Fibroblast of lung (primary cell): ENCODE measurements around the gene SLC17A5. TPM values are rescaled to one million over a fixed set of nuclear protein-coding genes. Genes with fewer than 3 reads are reported as not detected.

Source experiments
- DNase-seq, 2 donors: peaks; one replicate each; pipeline versions ENCODE4 v3.0.0 to v3.0.0-alpha.2; 2010; ENCODE audit warnings: low read depth in 2 of 2
- H2AFZ ChIP-seq: 2 replicates; pipeline ENCODE4 v1.5.1; 2012; ENCODE audit warnings: low read length, control low read depth, inconsistent platforms
- H3K27ac ChIP-seq: 2 replicates; pipeline ENCODE4 v1.5.1; 2011; ENCODE audit warnings: low read length, control low read depth; ENCODE audit not compliant: insufficient read depth
- H3K27me3 ChIP-seq: 2 replicates; pipeline ENCODE4 v1.5.1; 2011; ENCODE audit warnings: mild to moderate bottlenecking, low read length; ENCODE audit not compliant: control insufficient read depth, insufficient read depth
- H3K36me3 ChIP-seq: 2 replicates; pipeline ENCODE4 v1.5.1; 2011; ENCODE audit warnings: low read length; ENCODE audit not compliant: control insufficient read depth, insufficient read depth
- H3K4me1 ChIP-seq: 2 replicates; pipeline ENCODE4 v1.5.1; 2011; ENCODE audit warnings: low read length; ENCODE audit not compliant: control insufficient read depth, insufficient read depth; ENCODE audit errors: extremely low read depth
- H3K4me2 ChIP-seq: 2 replicates; pipeline ENCODE4 v1.5.1; 2011; ENCODE audit warnings: low read length, control low read depth; ENCODE audit not compliant: insufficient read depth; ENCODE audit errors: extremely low read depth
- H3K4me3 ChIP-seq, 4 experiments: fragments of 200-600 bp in 1 of 4; sonication (generic) in 1 of 4; replicated peaks in 1 of 4; 2 replicates each; pipeline ENCODE4 v1.5.1; 2011 to 2016; ENCODE audit warnings: low read length in 4 of 4, low read depth in 3 of 4, mild to moderate bottlenecking in 3 of 4, control low read depth in 2 of 4, inconsistent platforms in 1 of 4, mixed read lengths in 1 of 4; ENCODE audit not compliant: insufficient read depth in 1 of 4; ENCODE audit errors: control extremely low read depth in 1 of 4
- H3K79me2 ChIP-seq: 2 replicates; pipeline ENCODE4 v1.5.1; 2012; ENCODE audit warnings: mild to moderate bottlenecking, low read length, inconsistent platforms; ENCODE audit not compliant: control insufficient read depth, insufficient read depth
- H3K9ac ChIP-seq: 2 replicates; pipeline ENCODE4 v1.5.1; 2011; ENCODE audit warnings: mild to moderate bottlenecking, low read length, control low read depth; ENCODE audit not compliant: insufficient read depth
- H3K9me3 ChIP-seq: 2 replicates; pipeline ENCODE4 v1.5.1; 2012; ENCODE audit warnings: low read depth, low read length; ENCODE audit not compliant: control insufficient read depth, insufficient read depth
- H4K20me1 ChIP-seq: 2 replicates; pipeline ENCODE4 v1.5.1; 2011; ENCODE audit warnings: low read length; ENCODE audit not compliant: control insufficient read depth, insufficient read depth; ENCODE audit errors: extremely low read depth
- EZH2 ChIP-seq: IDR thresholded peaks from 2 replicates; pipeline ENCODE4 v1.5.1; 2012; ENCODE audit warnings: low read length, control low read depth, mild to moderate bottlenecking; ENCODE audit errors: missing control alignments
- polyA plus RNA-seq, 2 donors: library from polyadenylated mRNA; depleted of rRNA in 1 of 2; stranded (reverse) in 1 of 2; unstranded in 1 of 2; fragments of >200 nt; gene quantifications; 2 replicates each; pipeline ENCODE4 v1.2.1, GENCODE V29; 2011 to 2012; ENCODE audit warnings: missing spikeins in 1 of 2
- total RNA-seq: library from RNA; depleted of rRNA; stranded (reverse); fragments of >200 nt; gene quantifications from 2 replicates; pipeline ENCODE4 v1.2.1, GENCODE V29; 2014
- TF ChIP-seq, protein P1 (sequence below), 2 donors: IDR thresholded peaks in 1 of 2; conservative IDR thresholded peaks in 1 of 2; 1 replicate in 1 of 2; 2 replicates in 1 of 2; pipeline ENCODE4 v1.5.1; 2011 to 2012; ENCODE audit warnings: low read length in 2 of 2, control low read depth in 1 of 2, inconsistent platforms in 1 of 2, low read depth in 1 of 2, mild to moderate bottlenecking in 1 of 2

Gene SLC17A5
- total and polyA plus RNA-seq, 2 donors (not counting 1 experiment from before 2014, with no cell fraction given) = 39.3 to 56.8 TPM

DNA sequence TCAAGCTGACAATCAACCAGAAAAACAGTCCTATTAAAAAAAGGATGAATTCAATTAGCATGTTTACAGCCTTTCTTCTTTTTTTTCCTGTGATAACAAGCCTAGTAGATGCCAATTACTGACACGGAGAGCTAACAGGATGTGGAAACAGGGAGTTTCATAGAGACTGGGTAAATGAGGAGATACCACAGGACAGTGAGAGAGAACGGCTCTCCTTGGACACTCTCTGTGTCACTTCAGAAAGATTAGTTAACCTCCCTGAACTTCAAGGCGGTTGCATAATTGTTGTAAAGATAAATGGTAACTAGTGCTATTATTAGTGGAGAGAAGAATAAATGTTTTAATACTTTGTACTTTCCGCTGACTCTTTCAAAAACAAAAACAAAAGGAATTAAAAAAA, 14.8 kb downstream of the SLC17A5 start:
- no peak overlapping the region for H3K27ac ChIP-seq
- DNase-seq = no peak
- TF ChIP-seq, protein P1, sequence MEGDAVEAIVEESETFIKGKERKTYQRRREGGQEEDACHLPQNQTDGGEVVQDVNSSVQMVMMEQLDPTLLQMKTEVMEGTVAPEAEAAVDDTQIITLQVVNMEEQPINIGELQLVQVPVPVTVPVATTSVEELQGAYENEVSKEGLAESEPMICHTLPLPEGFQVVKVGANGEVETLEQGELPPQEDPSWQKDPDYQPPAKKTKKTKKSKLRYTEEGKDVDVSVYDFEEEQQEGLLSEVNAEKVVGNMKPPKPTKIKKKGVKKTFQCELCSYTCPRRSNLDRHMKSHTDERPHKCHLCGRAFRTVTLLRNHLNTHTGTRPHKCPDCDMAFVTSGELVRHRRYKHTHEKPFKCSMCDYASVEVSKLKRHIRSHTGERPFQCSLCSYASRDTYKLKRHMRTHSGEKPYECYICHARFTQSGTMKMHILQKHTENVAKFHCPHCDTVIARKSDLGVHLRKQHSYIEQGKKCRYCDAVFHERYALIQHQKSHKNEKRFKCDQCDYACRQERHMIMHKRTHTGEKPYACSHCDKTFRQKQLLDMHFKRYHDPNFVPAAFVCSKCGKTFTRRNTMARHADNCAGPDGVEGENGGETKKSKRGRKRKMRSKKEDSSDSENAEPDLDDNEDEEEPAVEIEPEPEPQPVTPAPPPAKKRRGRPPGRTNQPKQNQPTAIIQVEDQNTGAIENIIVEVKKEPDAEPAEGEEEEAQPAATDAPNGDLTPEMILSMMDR (conservative IDR thresholded peaks at IDR 0.05 in 1 of 2, IDR thresholded peaks at IDR 0.05 in 1 of 2; ENCODE audit: low read depth in 1 of 2, low read length in 2 of 2) = no peak
- no peak for TF ChIP-seq EZH2
- no peaks in the 10 kb centered on the region for H3K4me1 ChIP-seq
- no peaks in the 10 kb centered on the region for H4K20me1 ChIP-seq
- H2AFZ ChIP-seq = no peak overlapping the region
- no peak overlapping the region for H3K9ac ChIP-seq
- H3K4me2 ChIP-seq = no peak overlapping the region
- H3K36me3 ChIP-seq = peaks cover 1% of the 10 kb centered on the region
- H3K27me3 ChIP-seq = no peaks in the 10 kb centered on the region
- no peaks in the 10 kb centered on the region for H3K79me2 ChIP-seq
- H3K9me3 ChIP-seq = no peaks in the 10 kb centered on the region
- no peak overlapping the region for H3K4me3 ChIP-seq

DNA sequence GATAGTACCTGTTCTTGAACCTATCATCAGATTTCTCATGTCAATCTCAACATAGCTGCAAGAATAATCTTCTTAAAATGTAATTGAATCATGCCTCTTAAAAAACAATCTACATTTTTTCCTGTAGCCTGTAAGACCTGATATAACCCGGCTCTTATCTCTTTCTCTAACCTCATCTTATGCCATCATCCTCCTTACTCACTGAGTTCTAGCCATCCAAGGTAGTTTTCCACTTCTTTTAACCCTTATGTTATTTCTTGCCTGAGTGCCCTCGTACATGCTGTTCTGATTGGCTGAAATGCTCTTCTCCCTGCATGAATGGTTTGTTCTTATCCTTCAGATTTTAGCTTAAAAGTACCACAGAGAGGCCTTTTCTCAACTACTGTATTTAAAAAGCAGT, 16.4 kb downstream of the SLC17A5 start:
- Histone ChIP-seq H2AFZ (no peak overlapping the region), H3K4me2 (no peak overlapping the region), H3K4me3 (no peak overlapping the region), H4K20me1 (no peaks in the 10 kb centered on the region), H3K4me1 (no peaks in the 10 kb centered on the region), H3K27ac (no peak overlapping the region), H3K27me3 (no peaks in the 10 kb centered on the region), H3K9ac (no peak overlapping the region), H3K9me3 (no peaks in the 10 kb centered on the region), H3K36me3 (peaks cover 1% of the 10 kb centered on the region), H3K79me2 (no peaks in the 10 kb centered on the region)
- DNase-seq = no peak
- TF ChIP-seq, protein P1 (conservative IDR thresholded peaks at IDR 0.05 in 1 of 2, IDR thresholded peaks at IDR 0.05 in 1 of 2; ENCODE audit: low read depth in 1 of 2, low read length in 2 of 2) = no peak

DNA sequence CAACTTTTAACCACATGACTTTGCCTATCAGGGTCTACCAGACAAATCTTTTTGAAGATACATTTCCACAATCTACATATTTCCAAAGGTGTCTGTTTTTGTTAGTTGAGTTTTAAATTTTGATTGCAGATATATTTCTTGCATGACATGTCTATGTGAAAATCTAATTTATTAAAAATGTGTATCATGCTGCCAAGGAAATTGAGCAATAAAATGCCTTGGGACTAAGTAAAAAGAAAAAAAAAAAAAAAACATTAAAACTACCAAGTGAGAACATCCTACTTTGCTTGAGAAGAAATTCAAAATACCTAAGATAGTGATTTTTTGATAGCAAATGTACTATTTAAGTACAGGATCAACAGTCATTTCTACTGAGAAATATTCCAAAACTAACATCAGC, 17.7 kb downstream of the SLC17A5 start:
- no peaks in the 10 kb centered on the region for H3K79me2 ChIP-seq
- no peak for DNase-seq

More for the DNA sequence above, 17.7 kb downstream of the SLC17A5 start:
- Histone ChIP-seq H3K9me3 (no peaks in the 10 kb centered on the region), H3K9ac (no peak overlapping the region), H3K27me3 (no peaks in the 10 kb centered on the region), H4K20me1 (no peaks in the 10 kb centered on the region), H2AFZ (no peak overlapping the region), H3K36me3 (peaks cover 1% of the 10 kb centered on the region), H3K4me1 (peaks cover 7% of the 10 kb centered on the region), H3K4me2 (no peak overlapping the region), H3K4me3 (no peak overlapping the region), H3K27ac (no peak overlapping the region)
- TF ChIP-seq, protein P1 (conservative IDR thresholded peaks at IDR 0.05 in 1 of 2, IDR thresholded peaks at IDR 0.05 in 1 of 2; ENCODE audit: low read depth in 1 of 2, low read length in 2 of 2) = no peak
- TF ChIP-seq EZH2 = no peak
